Esophagus mucosa (tissue), 1 donor: ENCODE measurements around the gene CARD10. TPM values are rescaled to one million over a fixed set of nuclear protein-coding genes. Genes with fewer than 3 reads are reported as not detected.

Source experiments
- ATAC-seq: fragments of 200-7000 bp; cut with Tn5 transposase; one replicate; pipeline ENCODE4 v1.9.1; 2020
- total RNA-seq: library from RNA; stranded (reverse); gene quantifications from one replicate; pipeline ENCODE4 v1.2.4, GENCODE V29; 2023
- donor health status: DM: yes; HTN: yes; CAD: no.

The CARD10 gene
- total RNA-seq, 1 donor from 2014 or later = 10.5 TPM

DNA sequence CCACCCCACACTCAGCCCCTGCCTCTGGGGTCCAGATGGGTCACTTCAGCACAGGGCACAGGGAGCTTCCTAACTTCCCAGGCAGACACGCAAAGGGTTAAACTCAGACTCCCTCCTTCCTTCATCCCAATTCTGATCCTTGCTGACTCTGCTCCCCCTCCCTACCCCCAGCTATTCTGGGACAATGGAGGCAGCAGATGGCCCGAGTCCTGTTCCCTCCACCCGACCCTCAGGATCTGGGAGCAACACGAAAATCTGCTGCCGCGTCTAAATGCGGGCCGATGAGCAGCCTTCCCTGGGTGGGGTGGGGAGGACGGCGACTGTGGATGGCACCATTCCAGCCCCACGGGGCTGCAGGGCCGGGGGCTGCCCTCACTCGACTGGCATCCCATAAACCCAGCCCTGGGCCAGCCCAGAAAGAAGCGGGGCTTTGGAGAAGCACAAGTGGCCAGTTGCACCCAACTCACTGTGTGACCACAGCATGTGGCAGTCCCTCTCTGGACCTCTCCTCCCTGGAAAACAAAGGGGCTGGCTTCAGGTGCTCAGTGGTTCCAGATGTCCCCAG, 51.7 kb downstream of the CARD10 start:
- peak; percentile 9 for ATAC-seq

DNA sequence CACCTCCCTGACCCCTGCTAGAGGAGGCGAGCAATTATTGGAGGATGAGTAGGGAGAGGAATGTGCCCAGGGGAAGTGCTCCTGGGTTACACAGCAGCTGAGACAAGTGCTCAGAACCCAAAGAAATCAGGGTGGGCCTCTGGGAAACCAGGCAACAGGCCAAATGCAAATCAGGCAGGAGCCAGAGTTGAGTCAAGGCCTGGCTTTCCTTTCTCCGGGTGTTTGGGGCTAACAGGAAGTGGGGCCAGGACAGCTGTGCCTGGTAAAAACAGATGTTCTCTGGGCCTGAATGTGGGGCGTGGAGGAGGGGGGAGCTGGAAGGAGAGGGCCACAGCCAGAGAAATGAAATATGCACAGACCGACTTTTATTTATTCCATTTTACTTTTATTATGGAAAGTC, 55.0 kb downstream of the CARD10 start:
- no peak for ATAC-seq

DNA sequence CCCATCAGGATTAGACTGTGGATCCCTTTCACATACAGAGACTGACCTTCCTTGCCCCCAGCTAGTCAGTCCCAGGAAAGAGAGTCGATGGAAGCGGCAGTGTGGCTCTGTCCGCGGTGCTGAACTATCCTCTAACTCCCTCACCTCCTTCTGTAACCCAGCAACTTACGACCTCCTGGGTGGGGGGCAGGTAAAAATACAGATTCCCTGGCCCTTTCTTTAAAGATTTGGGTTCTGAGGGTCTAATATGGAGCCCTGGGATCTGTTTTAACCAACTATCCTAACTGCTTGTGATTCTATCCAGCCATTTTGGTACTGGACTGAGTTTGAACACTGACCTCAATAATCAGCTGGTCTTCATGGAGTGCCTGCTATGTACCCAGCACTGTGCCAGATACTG, 56.2 kb downstream of the CARD10 start:
- no peak for ATAC-seq

DNA sequence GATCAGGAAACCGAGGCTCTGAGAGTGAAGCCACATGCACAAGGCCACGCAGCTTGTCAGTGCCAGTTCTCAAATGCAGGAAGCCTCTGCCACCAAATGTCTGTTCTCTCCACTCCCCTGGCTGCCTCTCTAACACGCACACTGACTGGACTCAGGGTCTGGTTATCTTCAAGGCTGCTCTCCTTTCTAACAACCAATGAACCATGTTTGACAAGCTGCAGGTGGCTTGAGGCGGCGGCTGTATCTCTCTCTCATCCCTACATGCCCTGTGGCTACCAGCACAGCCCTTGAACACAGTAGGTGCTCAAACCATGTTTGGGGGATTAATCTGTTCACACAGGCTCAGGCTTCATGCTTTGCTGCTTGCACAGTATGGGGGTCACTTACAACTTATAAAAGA, 56.8 kb downstream of the CARD10 start:
- no peak for ATAC-seq

DNA sequence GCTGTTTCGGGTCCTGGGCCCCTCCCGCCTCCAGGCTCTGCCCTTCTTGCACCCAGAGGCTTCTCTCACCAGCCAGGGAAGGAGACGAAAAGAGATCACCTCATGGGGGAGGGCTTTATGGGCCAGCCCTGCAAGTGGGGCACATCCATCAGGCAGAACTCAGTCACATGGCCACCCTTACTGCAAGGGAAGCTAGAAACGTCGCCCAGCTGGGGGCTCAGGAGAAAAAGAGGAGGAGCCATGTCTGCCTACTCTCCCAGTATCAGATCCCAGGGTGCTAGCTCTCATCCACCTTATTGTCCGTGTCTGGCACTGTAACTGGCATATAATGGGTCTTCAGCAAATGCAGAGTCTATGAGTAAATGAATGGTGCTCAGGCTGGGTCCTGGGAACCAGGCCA, 57.3 kb downstream of the CARD10 start:
- no peak for ATAC-seq

DNA sequence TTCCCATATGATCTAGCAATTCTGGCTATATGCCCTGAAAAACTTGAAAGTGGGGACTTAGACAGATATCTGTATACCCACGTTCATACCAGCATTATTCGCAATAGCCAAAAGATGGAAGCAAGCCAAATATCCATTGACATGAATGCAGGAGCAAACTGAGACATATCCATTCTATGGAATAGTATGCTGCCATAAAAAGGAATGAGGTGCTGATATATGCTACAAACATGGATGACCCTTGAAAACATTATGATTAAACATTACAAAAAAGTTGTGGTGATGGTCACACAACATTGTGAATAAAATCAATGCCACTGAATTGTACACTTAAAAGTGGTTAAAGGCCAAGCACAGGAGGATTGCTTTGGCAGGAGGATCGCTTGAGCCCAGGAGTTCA, 58.5 kb downstream of the CARD10 start:
- no peak for ATAC-seq

DNA sequence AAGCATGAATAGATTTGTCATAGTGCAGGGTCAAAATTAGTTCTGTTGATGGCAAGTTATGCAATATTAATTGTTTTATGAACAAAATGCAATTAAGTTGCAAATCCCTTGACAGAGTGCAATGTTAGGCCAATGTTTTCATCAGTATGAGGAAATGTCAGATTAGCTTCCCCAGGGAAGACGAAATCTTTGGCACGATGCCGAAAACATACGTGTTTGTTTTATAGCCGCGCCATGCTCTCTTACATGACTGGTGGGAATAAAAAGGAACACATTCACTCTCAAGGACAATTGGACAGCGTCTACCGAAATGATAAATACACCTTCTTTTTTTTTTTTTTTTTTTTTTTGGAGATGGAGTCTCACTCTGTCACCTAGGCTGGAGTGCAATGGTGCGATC, 60.0 kb downstream of the CARD10 start:
- ATAC-seq = no peak

DNA sequence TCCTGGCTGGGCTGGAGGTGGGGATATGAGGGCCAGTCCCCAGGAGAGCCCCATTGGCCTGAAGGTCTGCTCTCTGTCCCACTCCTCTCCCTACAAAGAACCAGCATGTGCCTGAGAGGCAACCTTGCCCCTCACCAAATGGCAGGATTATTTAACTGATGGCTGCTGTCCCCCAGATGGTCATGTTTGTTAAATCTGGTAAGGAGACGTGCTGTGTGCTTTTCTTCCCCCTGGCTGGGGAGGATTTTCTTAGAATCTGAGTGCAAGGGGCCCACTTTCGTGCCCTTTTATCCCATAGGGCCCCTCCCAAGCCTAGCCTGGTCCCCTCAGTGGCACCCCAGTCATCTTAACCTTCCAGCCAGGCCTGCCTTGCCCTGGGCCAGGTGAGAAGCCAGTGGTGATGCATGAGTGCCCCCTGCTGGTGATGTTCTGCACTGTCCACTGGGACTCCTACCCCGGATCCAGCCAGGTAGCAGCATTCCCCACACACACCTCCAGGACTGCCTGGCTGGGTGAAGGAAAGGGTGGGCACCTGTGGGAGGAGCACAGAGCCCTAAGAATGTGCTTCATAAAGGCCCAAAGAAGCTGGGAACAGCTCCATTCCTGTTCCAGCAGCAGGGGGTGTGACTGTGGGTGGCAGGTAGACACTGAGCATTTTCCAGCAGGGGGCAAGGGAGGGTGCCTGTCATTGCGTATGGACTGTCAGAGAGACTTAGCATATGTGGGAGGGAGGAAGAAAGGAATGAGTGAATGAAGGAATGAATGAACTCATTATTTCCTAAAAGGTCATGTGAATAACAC, 61.9 kb downstream of the CARD10 start:
- ATAC-seq = peak; percentile 93

DNA sequence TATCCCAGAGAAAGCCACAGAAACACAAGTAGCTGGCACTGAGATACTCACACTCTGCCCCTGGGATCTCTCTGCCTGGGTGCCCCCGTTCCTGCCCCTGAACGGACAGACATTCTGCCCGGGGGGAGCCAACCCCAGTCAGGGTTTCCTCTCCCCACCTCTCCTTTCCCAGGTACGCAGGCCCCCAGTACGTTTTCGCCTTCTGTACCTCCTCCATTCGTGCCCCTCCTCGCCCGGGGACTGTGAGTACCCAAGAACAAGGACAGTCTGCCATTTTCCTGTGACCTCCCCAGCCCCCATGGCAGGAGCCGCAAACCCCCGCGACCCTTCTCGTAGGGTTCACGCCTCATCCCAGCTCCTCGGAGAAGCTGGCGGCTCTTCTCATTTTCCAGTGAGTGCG, 62.9 kb downstream of the CARD10 start:
- ATAC-seq = no peak

DNA sequence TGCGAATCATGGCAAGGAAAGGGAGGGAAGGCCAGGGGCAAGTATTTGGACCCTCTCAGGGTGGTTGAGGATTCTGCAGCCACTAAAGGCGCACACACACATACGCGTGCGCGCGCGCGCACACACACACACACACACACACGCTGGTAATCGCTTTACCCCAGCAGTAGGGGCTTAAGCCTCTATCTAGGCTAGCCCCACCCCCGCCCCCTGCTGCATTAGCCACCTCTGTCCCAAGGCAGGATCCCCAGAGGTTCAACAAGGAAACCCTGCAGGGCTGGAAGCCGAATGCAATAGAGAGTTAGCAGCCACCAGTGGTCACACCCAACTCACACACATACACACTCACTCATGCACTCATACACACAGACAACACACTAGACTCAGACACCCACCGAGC, 63.3 kb downstream of the CARD10 start:
- no peak for ATAC-seq

DNA sequence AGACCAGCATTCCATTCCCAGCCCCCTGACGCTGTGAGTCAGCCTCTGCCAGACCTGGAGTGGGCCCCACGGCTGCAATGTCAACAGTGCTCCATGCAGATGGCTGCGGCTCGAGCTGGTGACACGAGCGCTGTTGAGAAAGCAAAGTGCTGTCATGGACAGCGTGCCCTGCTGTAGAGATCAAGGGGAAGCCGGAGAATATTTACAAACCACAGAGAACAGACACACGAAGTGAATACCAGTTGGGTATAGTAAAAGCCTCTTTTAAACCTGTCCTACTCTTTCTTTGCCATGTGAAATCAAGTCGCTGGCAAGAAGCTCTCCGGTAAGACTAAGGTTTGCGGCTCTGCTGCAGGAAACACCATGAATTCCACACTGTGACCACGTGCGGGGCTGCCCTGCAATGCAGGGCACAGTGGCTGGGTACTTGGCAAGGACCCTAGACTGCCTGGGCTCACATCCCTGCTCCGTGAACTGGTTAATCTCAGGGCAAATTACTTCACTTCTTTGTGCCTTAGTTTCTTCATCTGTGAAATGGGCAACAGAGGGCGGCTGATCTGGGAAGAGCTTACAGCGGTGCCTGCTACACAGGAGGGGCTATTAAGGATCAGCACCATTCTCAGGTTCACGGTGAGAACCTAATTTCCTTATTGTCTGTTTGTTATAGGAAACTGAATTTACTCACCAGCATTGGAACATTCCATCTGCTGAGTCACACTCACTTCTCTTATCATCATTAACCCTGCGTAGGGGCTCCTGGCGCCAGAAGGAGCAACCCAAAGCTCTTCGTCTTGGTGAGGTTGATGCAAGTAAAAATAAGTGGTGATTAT, 64.1 kb downstream of the CARD10 start:
- ATAC-seq = no peak

DNA sequence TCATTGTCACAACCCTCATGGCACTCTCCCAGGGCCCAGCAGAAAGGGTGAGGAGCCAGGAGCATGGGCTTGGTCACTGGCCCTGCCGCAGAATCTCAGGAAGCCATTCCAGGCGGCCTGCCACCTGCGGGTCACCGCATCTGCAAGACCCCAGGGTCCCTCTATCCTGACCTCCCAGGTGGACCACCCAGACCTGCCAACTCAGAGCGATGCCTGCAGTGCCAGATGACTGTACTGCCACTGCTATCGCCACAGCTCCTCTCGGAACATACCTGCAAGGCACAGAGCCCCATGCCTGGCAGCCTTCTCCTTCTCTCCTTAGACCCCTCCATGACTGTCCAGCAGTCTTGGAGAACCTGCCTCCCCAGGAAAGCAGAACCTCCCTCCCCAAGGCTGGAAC, 65.5 kb downstream of the CARD10 start:
- ATAC-seq = no peak

DNA sequence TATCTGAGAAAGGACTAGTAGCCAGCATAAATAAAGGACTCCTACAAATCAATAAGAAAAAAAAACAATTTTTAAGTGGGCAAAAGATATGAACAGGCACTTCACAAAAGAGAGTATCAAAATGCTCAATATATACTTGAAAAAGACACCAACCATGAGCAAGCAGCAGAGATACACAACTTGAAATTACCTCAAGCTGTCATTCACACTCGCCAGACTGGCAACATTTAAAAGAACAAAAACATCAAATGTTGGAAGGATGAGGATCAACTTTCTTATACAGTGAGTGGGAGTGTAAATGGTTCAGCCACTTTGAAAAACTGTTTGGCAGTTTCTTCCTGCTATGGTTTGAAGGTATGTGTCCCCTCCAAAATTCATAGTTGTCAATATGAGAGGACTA, 68.0 kb downstream of the CARD10 start:
- ATAC-seq = no peak

DNA sequence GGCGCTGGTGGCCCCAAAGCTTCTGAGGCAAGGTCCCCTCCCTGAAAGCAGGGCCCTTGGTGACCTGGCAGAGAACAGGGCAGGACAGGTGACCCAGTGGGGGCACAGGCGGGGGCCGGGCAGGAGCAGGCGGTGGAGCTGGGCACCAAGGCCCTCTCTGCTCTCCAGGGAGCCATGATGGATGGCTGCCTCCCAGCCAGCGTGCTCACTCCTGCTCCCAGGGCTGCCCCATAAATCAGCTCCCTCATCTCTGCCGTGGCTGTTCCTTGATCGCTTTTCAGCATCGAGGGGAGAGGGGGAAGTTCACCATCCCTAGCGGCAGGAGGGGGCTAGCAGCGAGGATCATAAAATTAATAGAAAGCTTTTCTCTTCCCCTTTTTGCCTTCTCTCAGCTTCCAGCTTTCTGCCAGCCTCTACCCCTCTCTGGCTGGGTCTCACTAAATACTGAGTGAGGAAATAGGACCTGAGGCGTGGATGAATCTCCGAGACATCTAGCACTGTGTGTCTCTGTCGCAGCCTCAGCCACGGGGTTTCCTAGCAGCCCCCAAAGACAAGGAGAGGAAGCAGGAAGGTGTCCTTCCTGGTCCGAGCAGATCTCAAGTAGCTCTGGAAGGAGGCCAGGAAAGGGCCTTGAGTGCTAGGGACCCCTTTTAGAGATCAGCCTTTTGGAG, 69.7 kb downstream of the CARD10 start:
- no peak for ATAC-seq

DNA sequence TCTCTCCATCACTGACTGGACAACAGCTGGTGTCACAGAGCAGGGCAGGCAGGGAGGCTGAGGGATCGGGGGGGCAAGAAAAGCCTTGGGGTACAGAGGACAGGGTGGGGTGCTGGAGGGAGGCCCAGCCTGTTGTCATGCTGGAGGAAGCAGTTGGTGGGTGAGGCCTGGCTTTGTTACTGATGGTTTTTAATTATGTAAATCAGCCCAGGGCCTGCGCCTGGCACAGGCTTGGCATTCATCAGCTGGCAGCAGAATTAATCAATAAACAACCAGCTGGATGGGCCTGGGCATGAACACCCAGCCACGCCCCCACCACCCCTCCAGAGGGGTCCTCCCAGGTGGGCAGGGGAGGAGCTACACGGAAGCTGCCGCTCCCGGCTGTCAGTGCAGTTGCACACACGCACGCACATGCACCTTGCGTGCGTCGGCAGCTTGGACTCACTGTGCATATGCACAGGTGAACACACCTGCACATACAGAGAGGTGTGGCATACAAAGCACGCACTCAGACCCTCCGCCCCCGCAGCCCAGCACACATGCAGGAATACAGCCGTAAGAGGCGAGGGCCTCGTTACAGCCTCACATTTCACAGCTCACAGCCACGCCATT, 70.6 kb downstream of the CARD10 start:
- peak; percentile 45 for ATAC-seq

DNA sequence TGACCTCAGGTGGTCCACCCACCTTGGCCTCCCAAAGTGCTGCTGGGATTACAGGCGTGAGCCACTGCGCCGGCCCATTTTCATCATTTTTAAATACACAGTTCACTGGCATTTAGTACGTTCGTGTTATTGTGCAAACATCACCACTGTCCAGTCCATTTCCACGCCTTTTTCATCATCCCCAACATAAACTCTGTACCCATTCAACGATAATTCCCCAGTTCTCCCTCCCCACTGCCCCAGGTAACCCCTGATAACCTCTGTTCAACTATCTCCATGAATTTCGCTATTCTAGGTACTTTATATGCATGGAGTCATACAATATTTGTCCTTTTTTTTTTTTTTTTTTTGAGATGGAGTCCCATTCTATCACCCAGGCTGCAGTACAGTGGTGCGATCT, 73.7 kb downstream of the CARD10 start:
- no peak for ATAC-seq

DNA sequence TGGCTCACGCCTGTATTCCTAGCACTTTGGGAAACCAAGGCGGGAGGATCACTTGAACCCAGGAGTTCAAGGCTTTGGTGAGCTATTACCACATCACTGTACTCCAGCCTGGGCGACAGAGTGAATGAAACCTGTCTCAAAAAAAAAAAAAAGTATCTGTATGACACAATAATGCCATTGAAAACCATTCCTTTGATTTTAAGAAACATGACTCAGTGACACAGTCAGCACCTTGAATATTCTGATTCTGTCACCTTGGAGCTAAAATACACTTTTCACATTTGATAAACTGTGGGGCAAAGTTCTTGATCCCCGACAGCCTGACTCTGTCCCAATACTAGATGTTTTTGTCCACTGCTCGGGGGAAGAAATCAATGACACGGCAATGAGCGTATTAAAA, 75.2 kb downstream of the CARD10 start:
- ATAC-seq = no peak

DNA sequence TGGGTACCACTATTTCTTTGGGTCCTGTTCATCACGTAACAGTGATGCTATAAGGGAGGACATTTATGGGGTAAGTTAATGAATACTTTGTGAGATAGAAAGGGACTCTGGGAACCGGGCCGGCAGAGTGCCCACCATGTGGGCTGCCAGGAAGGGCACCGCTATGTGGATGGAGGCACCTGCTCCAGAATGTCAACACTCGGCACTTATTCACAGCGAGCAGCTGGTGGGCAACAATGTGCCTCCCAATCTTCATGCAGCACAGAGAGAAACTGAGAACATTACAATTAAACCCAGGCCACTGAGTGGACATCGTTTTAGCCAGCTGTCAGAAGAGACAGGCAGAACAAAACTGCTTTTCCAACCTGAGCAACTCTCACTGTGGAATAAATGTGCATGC, 76.1 kb downstream of the CARD10 start:
- ATAC-seq = no peak

DNA sequence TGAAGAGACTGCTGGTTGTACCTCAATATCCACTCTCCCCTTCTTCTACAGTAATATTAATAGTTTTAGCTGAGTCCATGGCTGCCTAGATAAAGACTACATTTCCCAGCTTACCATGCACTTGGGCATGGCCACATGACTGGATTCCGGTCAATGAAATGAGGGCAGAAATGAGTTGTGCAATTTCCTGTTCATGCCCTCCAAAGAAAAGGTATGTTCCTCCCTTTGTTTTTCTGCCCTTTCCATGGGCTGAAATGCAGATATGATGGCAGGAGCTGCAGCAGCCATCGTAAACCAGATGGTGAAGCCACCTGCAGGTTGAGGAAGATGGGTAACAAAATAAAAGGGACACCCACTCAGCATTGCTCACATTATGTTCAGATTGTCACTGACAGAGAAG, 76.7 kb downstream of the CARD10 start:
- ATAC-seq = peak; percentile 35

DNA sequence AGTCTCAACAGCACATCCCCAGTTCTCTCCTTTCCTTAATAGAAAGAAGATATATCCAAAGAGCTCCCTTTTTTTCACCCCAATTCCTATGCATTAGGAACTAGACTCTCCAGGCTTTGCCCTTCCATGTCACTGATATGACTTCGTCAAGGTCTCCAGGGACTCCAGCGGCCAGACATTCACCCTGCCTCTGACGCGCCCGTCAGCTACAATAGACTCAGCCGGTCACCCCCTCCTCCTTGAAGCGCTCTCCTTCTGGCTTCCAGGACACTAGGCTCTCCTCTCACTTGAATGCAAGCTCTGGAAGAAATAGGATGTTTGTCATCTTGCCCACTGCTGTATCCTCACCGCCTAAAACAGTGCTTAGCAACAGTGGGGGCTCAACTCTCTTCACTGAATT, 77.1 kb downstream of the CARD10 start:
- no peak for ATAC-seq

DNA sequence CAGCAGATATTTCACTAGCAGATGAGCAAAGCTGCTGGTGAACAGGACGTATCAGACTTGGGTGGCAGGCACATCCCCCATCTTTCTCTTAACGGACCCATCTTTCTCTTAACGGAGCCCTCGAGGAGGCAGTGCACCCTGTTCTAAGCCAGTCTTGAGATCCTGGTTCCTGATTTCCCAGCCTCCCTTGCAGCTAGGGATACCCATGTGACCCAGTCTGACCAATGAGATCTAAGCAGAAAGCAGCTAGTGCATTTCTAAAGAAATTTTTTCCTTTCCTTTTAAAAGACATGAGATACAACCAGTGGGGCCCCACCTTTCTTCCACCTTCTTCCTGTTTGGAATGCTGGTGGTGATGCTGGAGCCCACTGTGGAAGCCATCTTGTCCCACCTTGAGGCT, 78.3 kb downstream of the CARD10 start:
- ATAC-seq = no peak
